GM12878 (cell line): Measurements from ENCODE around the gene MDFI. TPM values are rescaled to one million over a fixed set of nuclear protein-coding genes. Genes with fewer than 3 reads are reported as not detected.

Source experiments
- ATAC-seq: fragments of 200-7000 bp; cut with Tn5 transposase; 3 replicates; pipeline ENCODE4 v1.9.1; 2020; ENCODE audit warnings: mild to moderate bottlenecking, moderate library complexity
- BruUV-seq: library from RNA; stranded (reverse); fragments of 400-500 nt; replicated peaks from 2 replicates; lab custom pipeline; 2021; lab: Mats Ljungman, UMichigan
- CTCF ChIA-PET: fragments of 300-600 bp; sonication (Branson Sonifier 250); formaldehyde crosslinking; extraction: SDS; loops from one replicate; lab custom pipeline; 2021; ENCODE audit warnings: inconsistent platforms; lab: Yijun Ruan, JAX
- POLR2A ChIA-PET: fragments of 350-600 bp; formaldehyde crosslinking; extraction: SDS; loops from one replicate; lab custom pipeline; 2021; ENCODE audit warnings: inconsistent platforms; lab: Charles Lee
- RAD21 ChIA-PET: fragments of 300-600 bp; sonication (Branson Sonifier 250); formaldehyde crosslinking; loops from one replicate; lab custom pipeline; 2023; ENCODE audit warnings: antibody characterized with exemption; ENCODE audit not compliant: unreplicated experiment; lab: Charles Lee
- SMC1A ChIA-PET: fragments of 300-600 bp; sonication (Branson Sonifier 250); formaldehyde crosslinking; loops from one replicate; lab custom pipeline; 2023; ENCODE audit not compliant: unreplicated experiment, uncharacterized antibody; lab: Charles Lee
- DNase-seq: peaks from one replicate; pipeline ENCODE4 v3.0.0-alpha.2; 2011; ENCODE audit warnings: low read depth, low spot score
- FAIRE-seq: peaks from 3 replicates; lab custom pipeline; 2011; peaks lifted over from hg19 to GRCh38; lab: Jason Lieb, UNC
- H2AFZ ChIP-seq: 2 replicates; pipeline ENCODE4 v1.6.0; 2011; ENCODE audit warnings: low read depth, low read length, control low read depth; ENCODE audit not compliant: control insufficient read depth
- H3K27ac ChIP-seq: 2 replicates; pipeline ENCODE4 v1.5.1; 2011; ENCODE audit warnings: control low read depth; ENCODE audit not compliant: control insufficient read depth, insufficient read depth
- H3K27me3 ChIP-seq, 2 experiments: replicated peaks in 1 of 2; 2 replicates each; pipeline versions ENCODE4 v1.6.0 to v1.6.1; 2011; ENCODE audit warnings: low read length in 1 of 2; ENCODE audit not compliant: control insufficient read depth in 2 of 2, insufficient read depth in 2 of 2
- H3K36me3 ChIP-seq, 2 experiments: 2 replicates each; pipeline ENCODE4 v1.5.1; 2011; ENCODE audit warnings: low read length in 1 of 2; ENCODE audit not compliant: control insufficient read depth in 2 of 2, insufficient read depth in 2 of 2
- H3K4me1 ChIP-seq: 2 replicates; pipeline ENCODE4 v1.6.1; 2011; ENCODE audit warnings: mild to moderate bottlenecking, low read length, moderate library complexity, mixed read lengths; ENCODE audit not compliant: control insufficient read depth, insufficient read depth
- H3K4me2 ChIP-seq: 2 replicates; pipeline ENCODE4 v1.6.0; 2011; ENCODE audit warnings: control low read depth; ENCODE audit not compliant: control insufficient read depth, insufficient read depth
- H3K4me3 ChIP-seq: fragments of 200-600 bp; sonication (generic); 2 replicates; pipeline ENCODE4 v1.5.1; 2016
- H3K79me2 ChIP-seq: 2 replicates; pipeline ENCODE4 v1.6.0; 2011; ENCODE audit warnings: low read length; ENCODE audit not compliant: control insufficient read depth, insufficient read depth
- H3K9ac ChIP-seq: 2 replicates; pipeline ENCODE4 v1.8.0; 2011; ENCODE audit warnings: low read length, control low read depth, mixed read lengths; ENCODE audit not compliant: control insufficient read depth, insufficient read depth
- H3K9me3 ChIP-seq: replicated peaks from 3 replicates; pipeline ENCODE4 v1.5.1; 2011; ENCODE audit warnings: mild to moderate bottlenecking, low read length; ENCODE audit not compliant: control insufficient read depth, insufficient read depth
- H4K20me1 ChIP-seq: 2 replicates; pipeline ENCODE4 v1.6.0; 2011; ENCODE audit not compliant: control insufficient read depth, insufficient read depth
- ASH2L ChIP-seq: fragments of 300-600, 200-600 bp; sonication (generic); IDR thresholded peaks from 2 replicates; pipeline ENCODE4 v1.6.1; 2017; ENCODE audit warnings: low read depth, mild to moderate bottlenecking, borderline replicate concordance
- FOXK2 ChIP-seq: fragments of 450-650 bp; IDR thresholded peaks from 2 replicates; pipeline ENCODE4 v1.6.1; 2017; ENCODE audit warnings: mild to moderate bottlenecking, moderate library complexity
- FOXM1 ChIP-seq: IDR thresholded peaks from 2 replicates; pipeline ENCODE4 v1.6.1; 2012; ENCODE audit warnings: low read depth, mild to moderate bottlenecking, inconsistent platforms, low read length, moderate library complexity
- JUNB ChIP-seq: IDR thresholded peaks from 2 replicates; pipeline ENCODE4 v1.6.1; 2016; ENCODE audit warnings: antibody characterized with exemption, mild to moderate bottlenecking
- LARP7 ChIP-seq: fragments of 450-650 bp; IDR thresholded peaks from 2 replicates; pipeline ENCODE4 v1.6.1; 2017; ENCODE audit warnings: mild to moderate bottlenecking
- MEF2A ChIP-seq: IDR thresholded peaks from 2 replicates; pipeline ENCODE4 v1.6.1; 2011; ENCODE audit warnings: low read depth, mild to moderate bottlenecking, low read length, moderate library complexity; ENCODE audit not compliant: insufficient read depth
- MYC ChIP-seq: IDR thresholded peaks from 2 replicates; pipeline ENCODE4 v1.6.1; 2011; ENCODE audit warnings: mild to moderate bottlenecking, low read length, moderate library complexity, inconsistent platforms; ENCODE audit not compliant: insufficient read depth, insufficient replicate concordance, insufficient read length, severe bottlenecking
- POU2F2 ChIP-seq: IDR thresholded peaks from 3 replicates; pipeline ENCODE4 v1.6.1; 2011; ENCODE audit warnings: low read depth, mild to moderate bottlenecking, low read length, borderline replicate concordance
- SIX5 ChIP-seq: IDR thresholded peaks from 2 replicates; pipeline ENCODE4 v1.6.1; 2011; ENCODE audit warnings: mild to moderate bottlenecking, low read depth, low read length, moderate library complexity; ENCODE audit not compliant: severe bottlenecking
- STAT1 ChIP-seq: fragments of 450-650 bp; conservative IDR thresholded peaks from 2 replicates; pipeline ENCODE4 v1.6.1; 2014; ENCODE audit warnings: antibody characterized with exemption, mild to moderate bottlenecking
- TCF3 ChIP-seq: IDR thresholded peaks from 2 replicates; pipeline ENCODE4 v1.6.1; 2012; ENCODE audit warnings: low read depth, mild to moderate bottlenecking, low read length, borderline replicate concordance; ENCODE audit not compliant: insufficient read depth
- WGBS: methylation state at CpG from one replicate; pipeline ENCODE4 v1.1.6; 2016; ENCODE audit warnings: low lambda C conversion rate; ENCODE audit not compliant: insufficient replicate concordance, insufficient coverage; ENCODE audit errors: missing lambda C conversion rate; 5-methylcytosine and 5-hydroxymethylcytosine counted together
- in situ Hi-C: fragments of 300-500 bp; cut with MboI; formaldehyde crosslinking; loops from 9 replicates; pipeline ENCODE4 v1.14.3; 2018; ENCODE audit warnings: mixed read lengths
- intact Hi-C: fragments of 100-400 bp; cut with micrococcal nuclease; formaldehyde crosslinking; loops from one replicate; pipeline ENCODE4 v1.14.2; 2022; ENCODE audit not compliant: unreplicated experiment
- polyA plus RNA-seq, 11 experiments: library from polyadenylated mRNA; depleted of rRNA in 4 of 11; unstranded in 6 of 11; stranded (reverse) in 5 of 11; fragments of >200 nt; fragmentation: Nextera tagmentation in 4 of 11; fragmentation: Illumina TruSeq in 1 of 11; extraction: Ambion mirVana in 4 of 11; extraction: Trizol in 1 of 11; gene quantifications; 1 replicate in 1 of 11; 2 replicates in 10 of 11; pipeline versions ENCODE4 v1.2.1 to v1.2.3, GENCODE V29; 2011 to 2016; ENCODE audit warnings: inconsistent platforms in 2 of 11, missing spikeins in 2 of 11, low read depth in 1 of 11
- total RNA-seq, 4 experiments: library from RNA; depleted of rRNA in 3 of 4; stranded (reverse); fragments of >200 nt in 3 of 4; fragmentation: Illumina TruSeq in 1 of 4; extraction: Trizol in 1 of 4; gene quantifications; 2 replicates each; pipeline versions ENCODE4 v1.2.1 to v1.2.3, GENCODE V29; 2013 to 2021
- TF ChIP-seq, protein P1 (sequence below): fragments of 450-650 bp; IDR thresholded peaks from 2 replicates; pipeline ENCODE4 v1.6.1; 2017; ENCODE audit warnings: mild to moderate bottlenecking, moderate library complexity

The MDFI gene
- total and polyA plus RNA-seq, 10 of the 15 experiments (the other 5 are each of a cell fraction or from before 2014, with no cell fraction given), result not detected

DNA sequence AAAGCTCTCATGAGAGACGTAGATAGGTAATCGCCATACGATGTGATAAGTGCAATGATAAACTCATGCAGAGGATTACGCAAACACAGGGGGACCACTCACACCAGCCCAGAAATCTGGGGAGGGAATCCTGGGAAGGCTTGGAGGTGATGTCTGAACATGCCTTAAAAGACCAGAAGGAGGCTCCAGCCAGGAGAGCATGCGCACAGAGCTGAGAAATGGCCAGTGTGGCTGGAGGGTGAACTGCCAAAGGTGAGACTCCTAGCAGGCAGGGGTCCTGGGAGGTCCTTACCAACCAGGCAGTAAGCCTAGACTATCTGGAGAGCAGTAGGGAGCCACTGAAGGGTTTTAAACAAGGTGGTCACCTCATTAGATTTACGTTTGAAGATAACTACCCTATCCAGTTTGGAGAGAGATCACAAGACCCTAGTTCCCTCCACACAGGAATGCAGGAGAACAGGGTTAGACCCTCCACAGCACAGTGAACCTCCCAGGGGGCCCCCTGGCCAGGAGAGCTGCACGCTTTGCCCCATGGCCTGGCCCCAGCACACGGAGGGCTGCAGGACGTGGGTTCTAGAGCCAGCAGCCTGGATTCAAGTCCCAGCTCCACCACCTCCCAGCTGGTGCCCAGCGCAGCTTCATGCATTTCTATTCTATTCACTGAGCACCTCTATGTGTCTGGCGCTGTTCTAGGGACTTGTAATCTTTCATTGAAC lies 13.1 kb downstream of the MDFI start (continued):
- TF ChIP-seq TCF3 (no peak), JUNB (no peak), FOXM1 (no peak)

DNA sequence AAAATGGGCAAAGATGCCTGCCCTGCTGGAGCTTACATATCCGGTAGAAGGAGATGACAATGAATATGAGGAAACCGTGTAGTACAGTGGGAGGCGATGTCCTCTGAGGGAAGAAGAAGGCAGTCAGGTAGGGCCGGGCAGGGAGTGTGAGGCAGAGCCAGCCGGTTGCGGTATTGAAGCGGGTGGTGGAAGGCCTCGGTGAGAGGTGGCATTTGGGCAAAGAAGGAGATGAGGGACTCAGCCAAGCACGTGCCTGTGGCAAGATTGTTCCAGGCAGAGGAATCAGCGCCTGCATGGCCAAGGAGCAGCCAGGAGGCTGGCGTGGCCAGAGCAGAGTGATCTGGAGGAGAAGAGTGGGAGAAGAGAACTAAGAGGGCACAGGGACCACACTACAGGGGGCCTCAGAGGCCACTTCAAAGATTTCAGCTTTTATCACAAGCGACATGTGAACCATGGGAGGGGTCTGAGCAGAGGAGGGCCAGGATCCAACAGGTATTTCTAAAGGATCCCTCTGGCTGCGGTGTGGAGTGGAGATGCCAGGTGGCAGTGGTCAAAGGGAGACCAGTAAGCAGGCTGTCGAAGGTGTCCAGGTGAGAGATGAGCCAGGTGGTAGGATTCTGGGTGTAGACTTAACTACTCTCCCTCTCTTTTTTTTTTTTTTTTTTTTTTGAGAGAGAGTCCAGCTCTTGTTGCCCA lies 13.8 kb downstream of the MDFI start:
- H4K20me1 ChIP-seq, result no peaks in the 10 kb centered on the region
- H3K79me2 ChIP-seq, result no peaks in the 10 kb centered on the region
- no peak for ATAC-seq
- H3K4me3 ChIP-seq, result no peak overlapping the region
- CTCF ChIA-PET, result interaction anchor here (1.1 kb wide), 1 partner anchor 230 kb away, joined by 3 read pairs; no protein-coding TSS in a partner anchor
- in situ Hi-C loops (no loop called here), intact Hi-C loops (no loop called here)
- RAD21 ChIA-PET, result no interaction called here
- FAIRE-seq, result no peak
- H3K9me3 ChIP-seq, result no peaks in the 10 kb centered on the region
- BruUV-seq, result no TSS peak
- SMC1A ChIA-PET, result no interaction called here
- no peaks in the 10 kb centered on the region for H3K4me1 ChIP-seq
- POLR2A ChIA-PET, result no interaction called here
- H3K27me3 ChIP-seq, result peaks cover 0 to 2% of the 10 kb centered on the region in 2 experiments; a peak in 3 of 4 replicates
- 47% methylated on average over 14 of the region's 14 CpGs for WGBS
- H3K27ac ChIP-seq, result no peak overlapping the region
- TF ChIP-seq FOXK2 (no peak), LARP7 (no peak), MYC (no peak), SIX5 (no peak), MEF2A (no peak), ASH2L (no peak), STAT1 (no peak), POU2F2 (no peak)
- TF ChIP-seq, protein P1, sequence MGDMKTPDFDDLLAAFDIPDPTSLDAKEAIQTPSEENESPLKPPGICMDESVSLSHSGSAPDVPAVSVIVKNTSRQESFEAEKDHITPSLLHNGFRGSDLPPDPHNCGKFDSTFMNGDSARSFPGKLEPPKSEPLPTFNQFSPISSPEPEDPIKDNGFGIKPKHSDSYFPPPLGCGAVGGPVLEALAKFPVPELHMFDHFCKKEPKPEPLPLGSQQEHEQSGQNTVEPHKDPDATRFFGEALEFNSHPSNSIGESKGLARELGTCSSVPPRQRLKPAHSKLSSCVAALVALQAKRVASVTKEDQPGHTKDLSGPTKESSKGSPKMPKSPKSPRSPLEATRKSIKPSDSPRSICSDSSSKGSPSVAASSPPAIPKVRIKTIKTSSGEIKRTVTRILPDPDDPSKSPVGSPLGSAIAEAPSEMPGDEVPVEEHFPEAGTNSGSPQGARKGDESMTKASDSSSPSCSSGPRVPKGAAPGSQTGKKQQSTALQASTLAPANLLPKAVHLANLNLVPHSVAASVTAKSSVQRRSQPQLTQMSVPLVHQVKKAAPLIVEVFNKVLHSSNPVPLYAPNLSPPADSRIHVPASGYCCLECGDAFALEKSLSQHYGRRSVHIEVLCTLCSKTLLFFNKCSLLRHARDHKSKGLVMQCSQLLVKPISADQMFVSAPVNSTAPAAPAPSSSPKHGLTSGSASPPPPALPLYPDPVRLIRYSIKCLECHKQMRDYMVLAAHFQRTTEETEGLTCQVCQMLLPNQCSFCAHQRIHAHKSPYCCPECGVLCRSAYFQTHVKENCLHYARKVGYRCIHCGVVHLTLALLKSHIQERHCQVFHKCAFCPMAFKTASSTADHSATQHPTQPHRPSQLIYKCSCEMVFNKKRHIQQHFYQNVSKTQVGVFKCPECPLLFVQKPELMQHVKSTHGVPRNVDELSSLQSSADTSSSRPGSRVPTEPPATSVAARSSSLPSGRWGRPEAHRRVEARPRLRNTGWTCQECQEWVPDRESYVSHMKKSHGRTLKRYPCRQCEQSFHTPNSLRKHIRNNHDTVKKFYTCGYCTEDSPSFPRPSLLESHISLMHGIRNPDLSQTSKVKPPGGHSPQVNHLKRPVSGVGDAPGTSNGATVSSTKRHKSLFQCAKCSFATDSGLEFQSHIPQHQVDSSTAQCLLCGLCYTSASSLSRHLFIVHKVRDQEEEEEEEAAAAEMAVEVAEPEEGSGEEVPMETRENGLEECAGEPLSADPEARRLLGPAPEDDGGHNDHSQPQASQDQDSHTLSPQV, result no peak
- H3K36me3 ChIP-seq, result no peaks in the 10 kb centered on the region
- DNase-seq, result no peak
- no peak overlapping the region for H3K9ac ChIP-seq
- H3K4me2 ChIP-seq, result no peak overlapping the region
- H2AFZ ChIP-seq, result no peak overlapping the region
